PFSK-1 (cell line): ENCODE data around the gene BNIP2.

Experiments
- FOXP2 ChIP-seq: optimal IDR thresholded peaks from 2 replicates; pipeline ENCODE3; 2011; ENCODE audit warnings: borderline replicate concordance, control low read depth, inconsistent platforms; ENCODE audit not compliant: insufficient read depth; ENCODE audit errors: extremely low read length, extremely low read depth
- POLR2AphosphoS5 ChIP-seq: IDR thresholded peaks from 2 replicates; pipeline ENCODE4 v1.6.1; 2012; ENCODE audit warnings: low read depth, mild to moderate bottlenecking, control low read depth, low read length, moderate library complexity
- SIN3A ChIP-seq: IDR thresholded peaks from 2 replicates; pipeline ENCODE4 v1.6.1; 2012; ENCODE audit warnings: mild to moderate bottlenecking, low read length, moderate library complexity, borderline replicate concordance; ENCODE audit not compliant: insufficient read depth
- TAF1 ChIP-seq: IDR thresholded peaks from 2 replicates; pipeline ENCODE4 v1.6.1; 2012; ENCODE audit warnings: low read length, control low read depth, borderline replicate concordance; ENCODE audit not compliant: insufficient read depth
- TF ChIP-seq, protein P1 (sequence below), 2 experiments: IDR thresholded peaks; 2 replicates each; pipeline versions ENCODE4 v1.6.1 to v1.8.0; 2011 to 2012; ENCODE audit warnings: low read depth in 2 of 2, low read length in 2 of 2, control low read depth in 1 of 2, inconsistent platforms in 1 of 2, mild to moderate bottlenecking in 1 of 2, moderate library complexity in 1 of 2; ENCODE audit not compliant: insufficient read depth in 1 of 2

BNIP2 gene

DNA sequence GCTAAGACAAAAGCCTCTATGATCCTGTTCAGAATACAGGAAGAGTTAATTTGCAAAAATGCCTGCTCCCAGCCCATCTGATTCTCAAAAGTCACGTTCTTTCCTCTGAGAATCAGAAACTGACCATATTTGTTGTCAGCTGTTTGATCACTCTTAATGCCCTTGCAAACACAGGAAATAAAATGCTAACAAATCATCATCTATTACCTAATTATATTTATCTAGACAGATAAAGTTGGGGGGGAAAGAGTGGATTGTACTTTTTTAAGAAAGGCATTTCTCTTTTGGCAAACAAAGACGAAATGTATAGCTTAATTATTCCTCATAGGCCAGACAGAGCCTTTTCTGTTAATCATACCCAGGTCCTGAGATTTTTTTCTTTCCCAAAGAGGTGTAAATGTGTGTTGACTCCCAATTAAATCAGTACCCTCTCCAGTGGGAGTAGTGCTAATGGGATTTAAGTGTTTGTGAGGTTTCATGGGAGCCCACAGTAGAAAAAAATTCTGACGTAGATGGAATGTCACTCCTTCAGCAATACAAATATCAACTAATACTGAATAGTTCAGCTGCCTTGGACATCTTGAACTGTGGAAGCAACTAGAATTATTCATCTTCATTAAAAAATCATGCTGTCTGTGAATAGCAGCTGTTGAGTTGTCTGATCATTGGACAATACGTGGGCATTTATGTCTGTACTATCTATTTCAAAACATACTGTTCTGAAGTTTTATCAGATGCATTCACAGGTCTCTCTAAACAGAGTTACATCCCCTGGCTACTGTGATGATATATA lies 22.5 kb upstream of the BNIP2 start:
- no peak for TF ChIP-seq SIN3A
- TF ChIP-seq POLR2AphosphoS5, result no peak
- no peak for TF ChIP-seq FOXP2
- no peak for TF ChIP-seq TAF1
- TF ChIP-seq, protein P1, sequence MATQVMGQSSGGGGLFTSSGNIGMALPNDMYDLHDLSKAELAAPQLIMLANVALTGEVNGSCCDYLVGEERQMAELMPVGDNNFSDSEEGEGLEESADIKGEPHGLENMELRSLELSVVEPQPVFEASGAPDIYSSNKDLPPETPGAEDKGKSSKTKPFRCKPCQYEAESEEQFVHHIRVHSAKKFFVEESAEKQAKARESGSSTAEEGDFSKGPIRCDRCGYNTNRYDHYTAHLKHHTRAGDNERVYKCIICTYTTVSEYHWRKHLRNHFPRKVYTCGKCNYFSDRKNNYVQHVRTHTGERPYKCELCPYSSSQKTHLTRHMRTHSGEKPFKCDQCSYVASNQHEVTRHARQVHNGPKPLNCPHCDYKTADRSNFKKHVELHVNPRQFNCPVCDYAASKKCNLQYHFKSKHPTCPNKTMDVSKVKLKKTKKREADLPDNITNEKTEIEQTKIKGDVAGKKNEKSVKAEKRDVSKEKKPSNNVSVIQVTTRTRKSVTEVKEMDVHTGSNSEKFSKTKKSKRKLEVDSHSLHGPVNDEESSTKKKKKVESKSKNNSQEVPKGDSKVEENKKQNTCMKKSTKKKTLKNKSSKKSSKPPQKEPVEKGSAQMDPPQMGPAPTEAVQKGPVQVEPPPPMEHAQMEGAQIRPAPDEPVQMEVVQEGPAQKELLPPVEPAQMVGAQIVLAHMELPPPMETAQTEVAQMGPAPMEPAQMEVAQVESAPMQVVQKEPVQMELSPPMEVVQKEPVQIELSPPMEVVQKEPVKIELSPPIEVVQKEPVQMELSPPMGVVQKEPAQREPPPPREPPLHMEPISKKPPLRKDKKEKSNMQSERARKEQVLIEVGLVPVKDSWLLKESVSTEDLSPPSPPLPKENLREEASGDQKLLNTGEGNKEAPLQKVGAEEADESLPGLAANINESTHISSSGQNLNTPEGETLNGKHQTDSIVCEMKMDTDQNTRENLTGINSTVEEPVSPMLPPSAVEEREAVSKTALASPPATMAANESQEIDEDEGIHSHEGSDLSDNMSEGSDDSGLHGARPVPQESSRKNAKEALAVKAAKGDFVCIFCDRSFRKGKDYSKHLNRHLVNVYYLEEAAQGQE (IDR thresholded peaks at IDR 0.05; ENCODE audit: insufficient read depth in 1 of 2, low read depth in 2 of 2, low read length in 2 of 2), result no peak

DNA sequence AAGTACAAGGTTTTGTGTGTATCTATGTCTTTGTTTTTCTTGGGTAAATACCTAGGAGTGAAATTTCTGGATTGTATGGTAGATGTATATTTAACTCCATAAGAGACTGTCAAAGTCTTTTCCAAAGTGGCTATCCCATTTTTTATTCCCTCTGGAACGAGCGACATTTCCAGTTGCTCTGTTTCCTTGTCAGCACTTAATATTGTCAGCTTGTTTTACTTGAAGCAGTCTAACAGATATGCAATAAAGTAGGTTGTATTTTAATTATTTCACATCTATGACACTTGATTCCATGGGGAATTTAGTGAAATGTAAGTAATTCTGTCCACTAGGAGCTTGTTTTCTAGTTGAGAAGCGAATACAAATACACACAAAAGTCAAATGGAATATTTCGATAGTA lies 18.5 kb upstream of the BNIP2 start:
- TF ChIP-seq SIN3A (no peak), POLR2AphosphoS5 (no peak), TAF1 (no peak), FOXP2 (no peak)
- TF ChIP-seq, protein P1 (IDR thresholded peaks at IDR 0.05; ENCODE audit: insufficient read depth in 1 of 2, low read depth in 2 of 2, low read length in 2 of 2), result no peak

GRCh38 chr15:59703979-59704796 lies 15.1 kb upstream of the BNIP2 start:
- TF ChIP-seq, protein P1 (IDR thresholded peaks at IDR 0.05; ENCODE audit: insufficient read depth in 1 of 2, low read depth in 2 of 2, low read length in 2 of 2), result no peak
- TF ChIP-seq FOXP2 (no peak), POLR2AphosphoS5 (no peak), TAF1 (no peak), SIN3A (no peak)

DNA sequence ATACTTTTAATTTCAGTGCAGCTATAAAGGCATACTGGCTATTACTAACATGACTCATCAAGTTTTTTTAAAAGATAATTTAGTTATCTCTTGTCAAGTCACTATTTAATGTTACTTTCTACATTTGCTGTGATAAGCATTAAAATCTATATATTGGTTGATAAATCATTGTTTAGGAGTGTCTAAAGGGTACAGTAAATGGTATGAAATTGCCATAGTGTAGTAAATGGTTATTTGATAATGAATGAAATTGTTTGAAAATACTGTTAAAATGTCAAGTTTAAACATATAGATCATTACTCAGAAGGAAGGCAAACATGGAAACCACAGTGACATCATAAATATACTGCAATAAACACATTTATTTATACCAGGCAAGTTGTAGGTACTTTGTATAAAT lies 13.2 kb upstream of the BNIP2 start:
- no peak for TF ChIP-seq POLR2AphosphoS5
- TF ChIP-seq FOXP2, result no peak
- no peak for TF ChIP-seq SIN3A
- TF ChIP-seq, protein P1 (IDR thresholded peaks at IDR 0.05; ENCODE audit: insufficient read depth in 1 of 2, low read depth in 2 of 2, low read length in 2 of 2), result no peak
- TF ChIP-seq TAF1, result no peak
